OCI-LY7 (cell line): Measurements from ENCODE around the gene MYMK. TPM values are rescaled to one million over a fixed set of nuclear protein-coding genes. Genes with fewer than 3 reads are reported as not detected.

ENCODE experiments used
- BruUV-seq: library from RNA; stranded (reverse); fragments of 400-500 nt; replicated peaks from 2 replicates; lab custom pipeline; 2021; lab: Mats Ljungman, UMichigan
- CTCF ChIA-PET: fragments of 300-600 bp; sonication (Branson Sonifier 250); formaldehyde crosslinking; loops from one replicate; lab custom pipeline; 2022; ENCODE audit warnings: antibody characterized with exemption; ENCODE audit not compliant: unreplicated experiment; lab: Charles Lee
- POLR2A ChIA-PET: fragments of 300-600 bp; sonication (Branson Sonifier 250); formaldehyde crosslinking; loops from one replicate; lab custom pipeline; 2022; ENCODE audit warnings: antibody characterized with exemption; lab: Charles Lee
- DNase-seq: peaks from one replicate; pipeline ENCODE4 v3.0.0-alpha.2; 2015; ENCODE audit warnings: low spot score
- H2AFZ ChIP-seq: fragments of 200-600 bp; sonication (generic), shearing (Covaris generic); 2 replicates; pipeline ENCODE4 v1.6.1; 2014; ENCODE audit warnings: mild to moderate bottlenecking, antibody characterized with exemption, low read length, moderate library complexity
- H3K27ac ChIP-seq: fragments of 200-600 bp; sonication (generic); 2 replicates; pipeline ENCODE4 v1.5.1; 2014; ENCODE audit warnings: mixed run types, low read depth, mild to moderate bottlenecking, moderate library complexity, low read length, inconsistent platforms; ENCODE audit not compliant: poor library complexity, severe bottlenecking
- H3K36me3 ChIP-seq: fragments of 200-600 bp; sonication (generic); 2 replicates; pipeline ENCODE4 v1.6.1; 2014; ENCODE audit warnings: mild to moderate bottlenecking, antibody characterized with exemption, low read length, moderate library complexity, mixed read lengths; ENCODE audit not compliant: insufficient read depth
- H3K4me1 ChIP-seq: fragments of 200-600 bp; sonication (generic); 2 replicates; pipeline ENCODE4 v1.5.1; 2014; ENCODE audit warnings: mild to moderate bottlenecking, low read length; ENCODE audit not compliant: insufficient read depth, poor library complexity, severe bottlenecking
- H3K4me2 ChIP-seq: fragments of 200-600 bp; sonication (generic); 2 replicates; pipeline ENCODE4 v1.6.1; 2014; ENCODE audit warnings: mild to moderate bottlenecking, low read length
- H3K4me3 ChIP-seq: fragments of 200-600 bp; sonication (generic); 2 replicates; pipeline ENCODE4 v1.5.1; 2014; ENCODE audit warnings: mild to moderate bottlenecking, low read depth, low read length; ENCODE audit not compliant: poor library complexity, severe bottlenecking
- H3K79me2 ChIP-seq: fragments of 200-600 bp; sonication (generic); 2 replicates; pipeline ENCODE4 v1.6.1; 2016; ENCODE audit warnings: low read depth, mild to moderate bottlenecking, low read length, moderate library complexity, mixed read lengths; ENCODE audit not compliant: insufficient read depth
- H3K9me2 ChIP-seq: fragments of 200-600 bp; sonication (generic); 2 replicates; pipeline ENCODE4 v1.6.1; 2016; ENCODE audit warnings: mild to moderate bottlenecking, low read length, mixed read lengths; ENCODE audit not compliant: insufficient read depth
- H3K9me3 ChIP-seq: fragments of 200-600 bp; sonication (generic); 2 replicates; pipeline ENCODE4 v1.6.1; 2014; ENCODE audit warnings: mild to moderate bottlenecking, mixed run types, low read length, mixed read lengths
- H4K20me1 ChIP-seq: fragments of 200-600 bp; sonication (generic); 2 replicates; pipeline ENCODE4 v1.6.1; 2014; ENCODE audit warnings: mild to moderate bottlenecking, antibody characterized with exemption, low read length, moderate library complexity, mixed read lengths; ENCODE audit not compliant: insufficient read depth
- EZH2phosphoT487 ChIP-seq: fragments of 200-600 bp; sonication (generic); IDR thresholded peaks from 2 replicates; pipeline ENCODE4 v1.6.1; 2018; ENCODE audit warnings: low read depth, borderline replicate concordance, mild to moderate bottlenecking, mixed run types, antibody characterized with exemption, low read length, moderate library complexity, mixed read lengths
- intact Hi-C: fragments of 100-400 bp; cut with micrococcal nuclease; formaldehyde crosslinking; loops from one replicate; pipeline ENCODE4 v1.10.0; 2022; ENCODE audit not compliant: unreplicated experiment
- total RNA-seq, 2 experiments: library from RNA; depleted of rRNA in 1 of 2; stranded (reverse); fragments of >200 nt in 1 of 2; shearing (Covaris generic) in 1 of 2; gene quantifications; 2 replicates each; pipeline ENCODE4 v1.2.3, GENCODE V29; 2014 to 2022
- TF ChIP-seq, protein P1 (sequence below): fragments of 200-600 bp; sonication (generic); conservative IDR thresholded peaks from 2 replicates; pipeline ENCODE4 v1.5.1; 2014; ENCODE audit warnings: mild to moderate bottlenecking, antibody characterized with exemption, low read length, moderate library complexity, mixed read lengths

MYMK gene
- total RNA-seq, 2 experiments from 2014 or later = not detected

DNA sequence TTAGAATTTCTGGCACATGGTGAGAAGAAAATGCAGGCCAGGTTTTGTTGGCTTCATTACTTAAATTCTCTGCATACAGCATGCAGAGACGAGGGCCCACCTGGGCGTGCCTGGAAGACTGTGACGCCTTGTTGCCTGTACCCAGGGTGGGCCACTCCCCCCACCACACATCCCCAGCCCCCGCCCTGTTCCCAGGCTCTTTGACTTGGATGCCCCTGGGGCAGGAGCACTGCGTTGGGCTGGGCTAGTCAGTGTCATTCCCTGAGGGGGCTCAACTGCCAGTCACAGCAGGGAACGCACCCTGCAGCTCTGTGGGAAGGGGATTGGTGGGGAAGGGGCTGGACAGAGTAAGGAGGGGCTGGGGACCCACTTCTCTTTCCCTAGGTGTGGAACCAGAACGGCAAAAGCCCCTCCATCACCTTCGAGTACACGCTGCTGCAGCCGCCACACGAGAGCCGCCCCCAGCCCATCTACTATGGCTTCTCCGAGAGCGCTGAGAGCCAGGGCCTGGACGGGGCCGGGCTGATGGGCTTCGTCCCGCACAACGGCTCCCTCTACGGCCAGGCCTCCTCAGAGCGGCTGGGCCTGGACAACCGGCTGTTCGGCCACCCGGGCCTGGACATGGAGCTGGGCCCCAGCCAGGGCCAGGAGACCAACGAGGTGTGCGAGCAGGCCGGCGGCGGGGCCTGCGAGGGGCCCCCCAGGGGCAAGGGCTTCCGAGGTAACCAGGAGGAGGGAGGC, 29.4 kb upstream of the MYMK start:
- Histone ChIP-seq H3K36me3 (no peaks in the 10 kb centered on the region), H3K4me3 (no peak overlapping the region), H3K4me2 (no peak overlapping the region), H2AFZ (no peak overlapping the region), H3K79me2 (no peaks in the 10 kb centered on the region), H3K27ac (no peak overlapping the region), H3K9me3 (no peaks in the 10 kb centered on the region), H3K4me1 (peaks cover 38% of the 10 kb centered on the region), H3K9me2 (no peaks in the 10 kb centered on the region), H4K20me1 (no peaks in the 10 kb centered on the region)
- intact Hi-C loops = no loop called here
- no TSS peak for BruUV-seq
- ChIA-PET POLR2A (no interaction called here), CTCF (no interaction called here)
- no peak for DNase-seq
- TF ChIP-seq, protein P1, sequence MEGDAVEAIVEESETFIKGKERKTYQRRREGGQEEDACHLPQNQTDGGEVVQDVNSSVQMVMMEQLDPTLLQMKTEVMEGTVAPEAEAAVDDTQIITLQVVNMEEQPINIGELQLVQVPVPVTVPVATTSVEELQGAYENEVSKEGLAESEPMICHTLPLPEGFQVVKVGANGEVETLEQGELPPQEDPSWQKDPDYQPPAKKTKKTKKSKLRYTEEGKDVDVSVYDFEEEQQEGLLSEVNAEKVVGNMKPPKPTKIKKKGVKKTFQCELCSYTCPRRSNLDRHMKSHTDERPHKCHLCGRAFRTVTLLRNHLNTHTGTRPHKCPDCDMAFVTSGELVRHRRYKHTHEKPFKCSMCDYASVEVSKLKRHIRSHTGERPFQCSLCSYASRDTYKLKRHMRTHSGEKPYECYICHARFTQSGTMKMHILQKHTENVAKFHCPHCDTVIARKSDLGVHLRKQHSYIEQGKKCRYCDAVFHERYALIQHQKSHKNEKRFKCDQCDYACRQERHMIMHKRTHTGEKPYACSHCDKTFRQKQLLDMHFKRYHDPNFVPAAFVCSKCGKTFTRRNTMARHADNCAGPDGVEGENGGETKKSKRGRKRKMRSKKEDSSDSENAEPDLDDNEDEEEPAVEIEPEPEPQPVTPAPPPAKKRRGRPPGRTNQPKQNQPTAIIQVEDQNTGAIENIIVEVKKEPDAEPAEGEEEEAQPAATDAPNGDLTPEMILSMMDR = no peak
- TF ChIP-seq EZH2phosphoT487 = no peak

DNA sequence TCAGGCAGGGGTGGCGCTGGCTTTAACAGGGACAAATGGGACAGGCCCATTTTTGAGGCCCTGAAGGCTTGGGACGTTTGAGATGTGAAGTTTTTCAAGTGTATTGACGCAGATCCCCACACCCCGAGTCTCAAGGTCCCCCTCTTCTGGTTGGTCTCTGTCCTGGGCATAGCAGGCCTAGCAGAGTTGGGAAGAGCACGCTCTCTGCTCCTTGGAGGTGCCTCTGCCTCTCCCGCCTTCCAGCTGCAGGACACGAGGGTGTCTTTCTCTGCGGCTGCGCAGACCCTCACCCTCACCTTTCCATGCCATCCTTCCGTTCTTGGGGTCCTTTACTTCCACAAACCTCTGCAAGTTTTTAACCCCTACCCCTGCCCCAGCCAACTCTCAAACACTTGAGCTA, 28.4 kb upstream of the MYMK start:
- no peak for DNase-seq
- no peak overlapping the region for H3K4me3 ChIP-seq
- peaks cover 31% of the 10 kb centered on the region for H3K4me1 ChIP-seq
- H3K27ac ChIP-seq = no peak overlapping the region
- H2AFZ ChIP-seq = no peak overlapping the region
- ChIA-PET POLR2A (no interaction called here), CTCF (no interaction called here)
- H3K9me2 ChIP-seq = no peaks in the 10 kb centered on the region
- no peak overlapping the region for H3K4me2 ChIP-seq
- no peaks in the 10 kb centered on the region for H3K79me2 ChIP-seq
- no peaks in the 10 kb centered on the region for H3K36me3 ChIP-seq
- intact Hi-C loops = no loop called here
- no TSS peak for BruUV-seq
- TF ChIP-seq, protein P1 = 0 out of 2 replicates have a peak, but pooled peaks have one; percentile 11
- no peak for TF ChIP-seq EZH2phosphoT487
- H4K20me1 ChIP-seq = no peaks in the 10 kb centered on the region
- H3K9me3 ChIP-seq = no peaks in the 10 kb centered on the region

DNA sequence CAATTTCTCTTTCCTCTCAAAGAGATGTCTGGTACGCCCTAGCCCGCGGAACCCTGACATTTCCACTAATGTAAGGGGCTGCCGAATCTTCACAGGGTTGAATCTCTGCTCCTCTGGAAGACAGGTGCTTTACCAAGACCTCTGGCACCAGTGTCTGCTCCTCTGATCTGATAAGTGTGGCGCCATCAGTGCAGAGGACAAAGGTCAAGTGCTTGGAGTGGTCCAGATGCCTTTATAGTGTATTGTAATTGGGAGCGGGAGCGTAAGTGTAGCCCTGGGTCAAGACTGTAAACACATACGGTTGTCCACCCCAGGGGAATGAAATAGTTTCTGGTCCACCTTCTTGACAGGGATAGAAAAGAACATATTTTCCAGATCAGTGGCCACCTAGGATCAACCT, 27.5 kb upstream of the MYMK start:
- no peak overlapping the region for H3K4me3 ChIP-seq
- intact Hi-C loops = no loop called here
- POLR2A ChIA-PET = no interaction called here
- H3K9me2 ChIP-seq = no peaks in the 10 kb centered on the region
- no peak for DNase-seq
- no peak overlapping the region for H2AFZ ChIP-seq
- no peak overlapping the region for H3K27ac ChIP-seq
- no TSS peak for BruUV-seq
- TF ChIP-seq EZH2phosphoT487 = no peak
- TF ChIP-seq, protein P1 = no peak
- peaks cover 22% of the 10 kb centered on the region for H3K4me1 ChIP-seq
- no peaks in the 10 kb centered on the region for H3K79me2 ChIP-seq
- no peak overlapping the region for H3K4me2 ChIP-seq
- H3K9me3 ChIP-seq = no peaks in the 10 kb centered on the region
- no peaks in the 10 kb centered on the region for H4K20me1 ChIP-seq
- no peaks in the 10 kb centered on the region for H3K36me3 ChIP-seq
- CTCF ChIA-PET = no interaction called here
